GM18505 (cell line): ENCODE measurements around the gene SORCS2.

Experiments
- ATAC-seq: cut with Tn5 transposase; IDR thresholded peaks from one replicate; pipeline ENCODE4 v1.9.1; 2021; ENCODE audit not compliant: unreplicated experiment
- POLR2A ChIP-seq: IDR thresholded peaks from 4 replicates; pipeline ENCODE4 v1.6.1; 2011; ENCODE audit warnings: borderline replicate concordance; ENCODE audit not compliant: insufficient read depth, insufficient read length; ENCODE audit errors: extremely low read depth

Gene SORCS2

GRCh38 chr4:7365462-7366179, 173.3 kb downstream of the SORCS2 start:
- no peak for ATAC-seq

DNA sequence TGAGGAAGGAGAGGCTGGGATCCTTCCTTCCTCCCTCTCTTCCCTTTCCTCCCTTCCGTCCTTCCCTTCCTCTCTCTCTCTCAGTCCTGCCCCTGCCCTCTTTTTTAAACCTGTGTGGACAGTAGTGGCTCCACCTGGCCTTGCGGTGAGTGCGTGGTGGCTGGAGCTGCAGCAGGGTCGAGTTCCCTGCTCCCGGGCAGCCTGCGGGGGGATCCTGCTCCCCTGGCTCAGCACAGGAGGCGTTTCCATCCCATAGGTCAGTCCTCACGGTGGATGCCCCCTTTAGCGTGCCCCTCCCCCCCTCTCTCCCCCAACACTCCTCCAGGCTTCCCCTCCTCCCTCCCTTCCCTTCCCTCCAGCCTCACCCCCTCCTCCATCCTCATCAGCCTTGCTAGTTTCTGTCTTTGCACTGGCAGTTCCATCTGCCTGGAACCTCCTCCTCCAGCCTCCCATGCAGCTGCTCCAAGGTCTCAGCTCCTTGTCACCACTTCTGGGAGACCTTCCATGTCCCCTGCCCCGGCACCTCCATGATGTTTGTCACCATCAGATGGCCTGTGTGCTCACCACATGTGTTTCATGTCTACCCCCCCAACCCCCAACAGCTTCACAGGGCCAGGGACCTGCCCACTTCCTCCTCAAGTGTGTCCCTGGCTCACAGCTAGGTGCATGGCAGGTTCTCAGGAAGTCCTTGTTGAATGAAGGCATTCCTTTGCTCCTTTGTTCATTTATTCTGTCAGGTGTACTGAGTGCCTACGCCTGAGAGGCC, 174.0 kb downstream of the SORCS2 start:
- ATAC-seq: no peak
- no peak for TF ChIP-seq POLR2A

More at GRCh38 chr4:7365462-7366179, 173.3 kb downstream of the SORCS2 start:
- no peak for TF ChIP-seq POLR2A

DNA sequence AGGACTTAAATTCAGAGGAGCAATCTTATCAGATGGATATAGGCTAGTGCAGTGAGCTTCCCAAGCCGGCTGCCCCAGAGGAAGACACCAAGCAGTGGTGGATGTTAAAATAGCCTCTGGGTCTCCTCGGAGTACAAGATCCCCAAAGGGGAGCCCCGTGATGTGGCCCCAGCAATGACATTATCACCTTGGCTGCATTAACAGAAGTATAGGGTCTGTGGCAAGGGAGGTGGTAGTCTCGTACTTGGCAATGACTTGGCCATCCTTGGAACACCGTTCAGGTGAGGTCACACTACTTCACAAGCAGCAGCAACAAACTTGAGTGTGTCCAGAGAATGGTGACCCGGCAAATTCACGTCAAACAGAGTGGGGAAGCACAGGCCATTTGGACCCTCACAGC, 174.6 kb downstream of the SORCS2 start:
- ATAC-seq: no peak
- no peak for TF ChIP-seq POLR2A

DNA sequence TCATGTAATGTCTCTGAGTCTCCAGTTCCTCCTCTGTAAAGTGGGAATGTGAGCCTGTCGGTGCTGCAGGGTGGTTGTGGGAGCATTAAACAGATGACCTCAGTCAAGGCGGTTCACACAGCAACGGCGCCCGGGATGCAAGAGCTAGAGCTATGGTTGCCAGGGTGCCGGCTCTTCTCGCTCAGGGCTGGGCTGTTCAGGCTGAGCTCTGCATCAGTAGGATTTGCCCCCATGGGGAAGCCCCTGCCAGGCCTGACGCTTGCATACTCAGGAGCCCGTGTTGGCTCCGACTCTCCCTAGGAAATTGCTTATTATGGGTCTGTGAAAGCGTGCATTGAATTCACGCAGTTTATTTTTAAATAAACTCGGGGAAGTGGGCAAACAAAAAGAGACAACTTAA, 175.1 kb downstream of the SORCS2 start:
- no peak for TF ChIP-seq POLR2A
- ATAC-seq: no peak

DNA sequence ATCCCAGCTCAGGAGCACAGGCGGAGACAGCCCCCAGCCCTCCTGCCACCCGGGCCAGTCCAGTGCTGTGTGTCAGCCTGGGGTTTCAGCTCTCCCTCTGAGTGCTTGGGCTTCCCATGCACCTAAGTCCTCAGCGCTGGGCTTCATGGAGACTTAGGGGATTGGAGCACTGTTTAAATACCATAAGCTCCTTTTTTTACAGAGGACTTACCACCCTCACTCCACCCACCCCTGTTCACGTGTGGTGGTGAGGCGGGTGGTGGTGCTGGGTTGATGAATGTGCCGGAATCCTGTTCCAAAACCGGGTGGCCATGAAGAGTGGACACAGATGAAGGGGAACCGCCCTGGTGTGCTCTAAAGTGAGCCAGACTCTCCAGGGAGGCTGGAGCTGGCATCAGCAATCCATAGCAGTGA, 175.5 kb downstream of the SORCS2 start:
- no peak for TF ChIP-seq POLR2A
- no peak for ATAC-seq

DNA sequence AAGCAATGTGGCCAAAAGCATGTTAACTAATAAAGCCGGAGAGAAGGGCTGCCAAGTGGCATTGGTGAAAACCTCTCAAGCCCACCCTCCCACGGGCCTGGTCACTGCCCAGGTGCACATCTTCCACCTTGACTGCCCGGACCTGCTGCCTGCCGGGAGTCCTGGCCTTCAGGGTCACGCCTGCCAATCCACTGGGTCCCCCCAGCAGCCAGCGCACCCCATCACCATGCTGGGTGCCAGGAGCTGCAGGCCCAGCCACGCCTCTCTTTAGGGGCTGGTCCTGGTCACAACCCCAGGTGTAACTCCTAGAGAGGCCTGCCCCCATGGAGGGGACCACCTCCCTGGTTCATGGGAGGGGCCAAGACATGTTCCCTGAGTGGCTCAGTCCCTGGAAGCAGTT, 176.0 kb downstream of the SORCS2 start:
- ATAC-seq: no peak
- TF ChIP-seq POLR2A: no peak

DNA sequence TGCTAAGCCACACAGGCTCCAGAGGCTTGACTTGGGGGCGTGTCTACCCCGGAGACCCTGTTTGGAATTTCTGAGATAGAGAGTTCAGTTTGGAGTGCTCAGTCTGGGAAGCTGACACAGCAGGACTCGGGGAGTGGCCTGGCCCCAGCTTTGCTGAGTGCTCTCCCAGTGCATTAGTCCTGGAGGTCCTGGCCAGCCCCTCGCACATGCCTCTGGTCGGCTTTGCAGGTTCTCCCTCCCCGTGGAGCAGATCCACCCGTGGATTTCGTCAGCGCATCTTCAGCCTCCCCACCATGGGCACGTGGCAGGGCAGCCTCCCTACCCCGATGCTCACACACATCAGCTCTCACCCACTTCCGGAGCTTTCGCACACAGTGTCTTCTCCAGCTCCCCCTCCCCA, 177.2 kb downstream of the SORCS2 start:
- no peak for TF ChIP-seq POLR2A
- ATAC-seq: no peak

GRCh38 chr4:7370038-7370437, 177.7 kb downstream of the SORCS2 start:
- no peak for TF ChIP-seq POLR2A
- ATAC-seq: no peak

DNA sequence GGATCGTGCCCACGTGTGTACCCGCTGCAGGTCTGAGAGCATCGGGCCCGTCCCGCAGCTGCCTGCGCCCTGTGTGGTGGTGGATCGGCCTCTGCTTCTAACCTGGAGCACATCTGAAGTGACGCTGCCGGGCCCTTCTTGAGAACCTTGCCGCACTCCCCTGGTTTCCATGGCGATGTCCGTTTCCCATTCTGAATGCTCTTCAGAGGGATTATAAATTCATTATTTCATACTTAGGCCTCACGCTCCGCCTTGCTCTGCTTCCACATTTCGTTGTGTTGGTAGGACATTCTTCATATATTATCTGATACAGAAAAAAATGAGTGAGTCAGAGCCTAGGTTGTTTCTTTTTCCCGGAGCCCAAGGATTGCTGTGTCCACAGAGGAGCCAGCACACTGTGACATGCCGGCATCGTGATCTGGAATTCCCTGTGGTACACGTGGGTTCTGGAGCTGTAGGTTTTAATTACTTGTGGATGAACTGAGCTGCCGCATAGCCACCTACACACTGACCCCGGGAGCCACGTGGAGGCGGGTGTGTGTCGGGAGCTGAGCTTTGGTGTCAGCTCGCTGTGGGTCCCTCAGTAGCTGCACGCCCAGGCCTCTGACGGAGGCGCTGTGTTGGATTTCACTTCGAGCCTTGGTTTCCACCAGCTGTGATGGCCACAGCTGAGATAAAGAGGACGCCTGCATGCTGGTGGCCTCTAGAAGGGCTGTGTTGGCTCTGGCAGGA, 179.0 kb downstream of the SORCS2 start:
- ATAC-seq: no peak
- no peak for TF ChIP-seq POLR2A

GRCh38 chr4:7372673-7373072, 180.3 kb downstream of the SORCS2 start:
- no peak for TF ChIP-seq POLR2A
- ATAC-seq: no peak

- ATAC-seq: no peak
- no peak for TF ChIP-seq POLR2A
These were observed 182.2 kb downstream of the SORCS2 start for GRCh38 chr4:7374571-7374970.

GRCh38 chr4:7375427-7375826, 183.1 kb downstream of the SORCS2 start:
- no peak for TF ChIP-seq POLR2A
- ATAC-seq: no peak

DNA sequence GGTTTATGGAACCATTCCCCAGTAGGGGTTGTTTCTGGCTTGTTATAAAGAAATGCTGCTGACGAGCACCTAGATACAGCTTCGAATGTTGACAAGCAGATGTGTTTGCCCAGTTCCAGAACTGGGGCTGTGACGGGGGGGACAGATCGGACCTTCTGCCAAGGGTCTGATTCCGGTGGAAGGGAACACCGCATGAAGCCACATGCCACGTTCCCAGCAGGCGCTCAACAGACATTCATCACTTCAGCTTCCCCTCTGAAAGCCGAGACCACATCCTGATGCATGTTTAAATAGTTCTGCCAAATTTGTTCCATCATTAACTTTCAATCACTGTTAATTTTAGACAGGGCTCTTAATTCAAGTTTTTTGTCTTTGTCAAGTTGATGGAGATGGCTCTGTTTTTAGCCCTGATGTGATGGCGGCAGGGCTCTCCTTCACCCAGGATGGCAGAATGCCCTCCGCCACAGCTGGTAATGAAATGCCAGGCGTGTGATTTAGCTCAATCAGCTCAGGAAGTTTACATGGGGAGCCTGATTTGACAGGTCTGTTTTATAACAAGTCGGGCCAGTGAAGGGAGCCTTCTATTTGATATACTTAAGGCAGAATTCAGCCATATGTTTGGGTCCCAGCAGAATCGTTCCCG, 185.0 kb downstream of the SORCS2 start:
- TF ChIP-seq POLR2A: no peak
- no peak for ATAC-seq

- no peak for ATAC-seq
- no peak for TF ChIP-seq POLR2A
These were observed 186.8 kb downstream of the SORCS2 start for GRCh38 chr4:7379186-7379585.

- TF ChIP-seq POLR2A: no peak
- ATAC-seq: no peak
These were observed 187.4 kb downstream of the SORCS2 start for GRCh38 chr4:7379719-7380118.
